Naive thymus-derived CD4-positive, alpha-beta T cell (primary cell): Measurements from ENCODE around the gene ETS1. TPM values are rescaled to one million over a fixed set of nuclear protein-coding genes. Genes with fewer than 3 reads are reported as not detected.
A peak's percentile ranks its signal among the peaks of the same experiment; 100 is the strongest.

Experiments used
- ATAC-seq: fragments of 150-1000 bp; cut with Tn5 transposase; 2 replicates; pipeline ENCODE4 v1.10.0; 2021; ENCODE audit warnings: mild to moderate bottlenecking, moderate library complexity
- CTCF ChIA-PET: fragments of 350-600 bp; sonication (Branson Sonifier 250); formaldehyde crosslinking; loops from one replicate; lab custom pipeline; 2021; ENCODE audit warnings: antibody characterized with exemption; lab: Charles Lee
- POLR2A ChIA-PET: fragments of 350-600 bp; sonication (Branson Sonifier 250); formaldehyde crosslinking; loops from one replicate; lab custom pipeline; 2021; ENCODE audit warnings: antibody characterized with exemption, inconsistent platforms; lab: Charles Lee
- DNase-seq, 9 donors: peaks; one replicate each; pipeline versions ENCODE4 v3.0.0 to v3.0.0-alpha.2; 2020 to 2022; ENCODE audit warnings: mixed read lengths in 1 of 9
- H3K27ac ChIP-seq: one replicate; pipeline ENCODE4 v1.7.0; 2013; ENCODE audit warnings: mild to moderate bottlenecking, low read depth, low read length, moderate library complexity
- H3K27me3 ChIP-seq, 2 donors: one replicate each; pipeline ENCODE4 v1.7.0; 2013; ENCODE audit warnings: low read length in 2 of 2, mild to moderate bottlenecking in 2 of 2, moderate library complexity in 2 of 2; ENCODE audit not compliant: control insufficient read depth in 2 of 2, insufficient read depth in 2 of 2
- H3K36me3 ChIP-seq, 3 experiments: 1 replicate in 2 of 3; 2 replicates in 1 of 3; pipeline ENCODE4 v1.7.0; 2013; ENCODE audit warnings: low read length in 3 of 3, mild to moderate bottlenecking in 3 of 3, moderate library complexity in 1 of 3; ENCODE audit not compliant: insufficient read depth in 3 of 3, control insufficient read depth in 2 of 3
- H3K4me1 ChIP-seq, 2 donors: one replicate each; pipeline ENCODE4 v1.7.0; 2013; ENCODE audit warnings: low read length in 2 of 2, mild to moderate bottlenecking in 2 of 2, moderate library complexity in 1 of 2; ENCODE audit not compliant: control insufficient read depth in 2 of 2, insufficient read depth in 2 of 2
- H3K4me3 ChIP-seq: 2 replicates; pipeline ENCODE4 v1.7.0; 2013; ENCODE audit warnings: mild to moderate bottlenecking, low read length
- H3K9me3 ChIP-seq, 3 experiments: 1 replicate in 2 of 3; 2 replicates in 1 of 3; pipeline ENCODE4 v1.7.0; 2013; ENCODE audit warnings: low read length in 3 of 3; ENCODE audit not compliant: control insufficient read depth in 2 of 3
- H3K27ac Mint-ChIP-seq, 9 donors: one replicate each; pipeline ENCODE4 v1.8.0; 2020 to 2022; ENCODE audit warnings: mixed read lengths in 9 of 9, mild to moderate bottlenecking in 8 of 9, moderate library complexity in 5 of 9, inconsistent platforms in 2 of 9
- H3K27me3 Mint-ChIP-seq, 5 donors: one replicate each; pipeline ENCODE4 v1.8.0; 2021 to 2022; ENCODE audit warnings: mixed read lengths in 5 of 5, mild to moderate bottlenecking in 1 of 5
- H3K36me3 Mint-ChIP-seq, 5 donors: one replicate each; pipeline ENCODE4 v1.8.0; 2020 to 2022; ENCODE audit warnings: mixed read lengths in 5 of 5, mild to moderate bottlenecking in 3 of 5, inconsistent platforms in 1 of 5
- H3K4me1 Mint-ChIP-seq, 7 donors: one replicate each; pipeline ENCODE4 v1.8.0; 2020 to 2022; ENCODE audit warnings: mixed read lengths in 7 of 7, mild to moderate bottlenecking in 3 of 7, inconsistent platforms in 1 of 7
- H3K4me3 Mint-ChIP-seq, 10 donors: one replicate each; pipeline ENCODE4 v1.8.0; 2020 to 2022; ENCODE audit warnings: mild to moderate bottlenecking in 10 of 10, mixed read lengths in 10 of 10, moderate library complexity in 6 of 10, inconsistent platforms in 2 of 10
- H3K9me3 Mint-ChIP-seq, 11 donors: one replicate each; pipeline ENCODE4 v1.8.0; 2020 to 2022; ENCODE audit warnings: mixed read lengths in 11 of 11, mild to moderate bottlenecking in 4 of 11, inconsistent platforms in 1 of 11, moderate library complexity in 1 of 11
- intact Hi-C, 2 donors: fragments of 100-400 bp; cut with micrococcal nuclease; formaldehyde crosslinking; loops; one replicate each; pipeline ENCODE4 v1.15.1; 2023
- polyA plus RNA-seq, 2 donors: library from polyadenylated mRNA; unstranded; fragments of 300-500 nt; fragmentation: Illumina TruSeq; gene quantifications; one replicate each; pipeline ENCODE4 v1.2.3, GENCODE V29; 2021
- total RNA-seq, 6 experiments: library from RNA in 5 of 6; stranded (reverse) in 5 of 6; gene quantifications; 1 replicate in 5 of 6; 2 replicates in 1 of 6; pipeline ENCODE4 v1.2.3 and lab custom pipeline; 2021 to 2026

Gene ETS1
- total and polyA plus RNA-seq, 7 experiments from 2014 or later: 514 to 871 (median 676) TPM

DNA sequence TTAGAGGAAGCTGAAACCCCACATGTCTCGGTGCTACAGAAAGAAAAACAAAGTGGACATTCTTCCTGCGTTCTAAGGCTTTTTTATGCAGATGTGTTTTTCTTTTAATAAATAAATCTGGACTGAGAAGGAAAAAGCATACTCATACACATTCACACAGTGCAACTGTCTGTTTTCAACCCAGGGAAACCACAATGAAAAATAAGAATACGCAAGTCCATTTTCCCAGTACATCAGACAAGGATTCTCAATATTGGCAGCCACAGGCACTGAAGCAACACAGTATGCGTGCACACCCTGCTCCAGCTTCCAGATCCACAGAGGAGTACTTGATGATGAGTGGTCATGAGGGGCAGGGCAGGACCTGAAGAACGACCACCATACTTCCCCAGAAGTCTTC lies 86.9 kb downstream of the ETS1 start:
- H3K4me1 Mint-ChIP-seq: peaks cover 85 to 100% (median 97%) of the 10 kb centered on the region in 7 donors
- H3K27ac Mint-ChIP-seq: peak overlapping the region; percentile 93 to 99 (median 97)
- peak overlapping the region; percentile 15 for H3K4me3 ChIP-seq
- peaks cover under 1 to 14% (median 5%) of the 10 kb centered on the region in 3 experiments for H3K36me3 ChIP-seq
- ChIA-PET CTCF (interaction anchor here (1.0 to 1.4 kb wide), 6 partner anchors 10 to 210 kb away, joined by 3 to 6 read pairs (median 3); no protein-coding TSS in a partner anchor), POLR2A (interaction anchor here (0.7 to 30.8 kb wide), 11 partner anchors 14 to 207 kb away, joined by 3 to 691 read pairs (median 9); no protein-coding TSS in a partner anchor)
- no peaks in the 10 kb centered on the region for H3K9me3 ChIP-seq
- H3K9me3 Mint-ChIP-seq: no peaks in the 10 kb centered on the region
- peak overlapping the region; percentile 97 for H3K27ac ChIP-seq
- H3K4me3 Mint-ChIP-seq: peak overlapping the region; percentile 93 to 100 (median 98)
- no peaks in the 10 kb centered on the region for H3K27me3 ChIP-seq
- no peaks in the 10 kb centered on the region for H3K27me3 Mint-ChIP-seq
- H3K36me3 Mint-ChIP-seq: peaks cover 27 to 65% (median 42%) of the 10 kb centered on the region in 5 donors
- ATAC-seq (no peak), DNase-seq (peak in 1 of 9 donors; percentile 10)
- H3K4me1 ChIP-seq: peaks cover 96 to 97% of the 10 kb centered on the region in 2 donors
- intact Hi-C loops: loop anchor here (1.0 to 10.0 kb wide), 5 partner anchors 8 to 306 kb away; no protein-coding TSS in a partner anchor

DNA sequence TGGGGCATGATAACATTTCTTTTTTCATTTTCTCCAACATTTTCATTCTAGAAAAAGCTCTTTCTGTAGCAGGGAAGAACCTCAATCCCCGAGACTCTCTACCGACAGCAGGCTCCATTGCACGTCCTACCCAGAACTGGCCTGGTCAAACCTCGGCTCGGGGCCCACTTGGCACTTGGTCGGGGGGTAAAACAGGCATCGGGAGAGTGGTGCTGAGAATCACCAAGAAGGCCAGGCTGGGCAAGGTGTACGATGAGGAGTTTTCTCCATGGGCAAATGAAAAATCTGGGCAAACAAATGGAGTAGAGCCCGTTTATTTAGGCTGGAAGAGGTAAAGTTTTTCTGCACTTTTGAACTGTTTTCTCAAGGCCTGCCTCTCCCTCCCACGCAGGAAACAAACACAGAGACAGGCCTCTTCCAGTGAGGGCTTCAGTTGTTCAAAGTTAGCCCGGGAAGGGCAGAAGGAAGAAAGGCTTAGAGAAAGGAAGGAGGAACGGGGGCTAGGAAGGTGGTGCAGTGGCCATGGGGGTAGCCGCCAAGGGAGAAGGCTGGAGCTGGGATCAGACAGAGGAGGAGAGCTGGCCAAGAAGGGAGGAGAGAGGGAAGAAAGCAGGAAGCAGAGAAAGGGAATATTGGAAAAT lies 87.6 kb downstream of the ETS1 start:
- ATAC-seq: no peak
- Mint-ChIP-seq H3K27me3 (no peaks in the 10 kb centered on the region), H3K4me1 (peaks cover 87 to 100% (median 97%) of the 10 kb centered on the region in 7 donors), H3K27ac (peak overlapping the region; percentile 91 to 99 (median 97)), H3K36me3 (peaks cover 25 to 63% (median 45%) of the 10 kb centered on the region in 5 donors), H3K4me3 (peak overlapping the region; percentile 86 to 100 (median 96)), H3K9me3 (no peaks in the 10 kb centered on the region)
- peak in 1 of 9 donors; percentile 22 for DNase-seq
- intact Hi-C loops: loop anchor here (1.0 to 10.0 kb wide), 5 partner anchors 9 to 305 kb away; no protein-coding TSS in a partner anchor
- Histone ChIP-seq H3K4me3 (peak overlapping the region; percentile 57), H3K36me3 (peaks cover 0 to 14% (median 5%) of the 10 kb centered on the region in 3 experiments), H3K9me3 (no peaks in the 10 kb centered on the region), H3K27me3 (no peaks in the 10 kb centered on the region), H3K4me1 (peaks cover 96 to 97% of the 10 kb centered on the region in 2 donors), H3K27ac (peak overlapping the region; percentile 97)
- ChIA-PET POLR2A (interaction anchor here (1.0 to 30.8 kb wide), 7 partner anchors 13 to 207 kb away, joined by 3 to 691 read pairs (median 545); no protein-coding TSS in a partner anchor), CTCF (interaction anchor here (1.1 to 1.4 kb wide), 3 partner anchors 9 to 209 kb away, joined by 3 to 6 read pairs (median 4); no protein-coding TSS in a partner anchor)

DNA sequence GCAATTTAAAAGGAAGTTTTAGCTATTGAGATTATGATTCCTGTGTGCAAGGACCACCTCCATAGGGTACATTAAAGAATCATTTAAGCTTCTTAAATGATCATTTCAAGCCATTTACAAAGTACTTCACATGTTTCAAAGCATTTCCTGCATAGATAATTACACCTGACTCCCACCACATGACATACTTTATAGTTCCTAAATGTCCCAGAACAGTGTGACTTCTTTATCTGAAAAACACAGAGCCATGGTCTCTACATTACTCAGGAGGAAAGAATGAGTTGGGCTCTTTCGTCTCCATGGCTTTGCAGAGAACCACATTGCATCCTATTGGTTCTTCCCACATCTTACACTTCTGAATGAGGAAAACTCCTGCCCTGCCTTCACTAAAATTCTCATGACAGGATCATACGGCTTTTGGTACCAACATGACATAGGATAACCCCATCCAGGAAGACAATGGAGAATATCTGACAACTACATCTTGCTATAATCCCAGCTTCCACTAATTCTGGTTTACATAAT lies 88.6 kb downstream of the ETS1 start:
- H3K4me3 ChIP-seq: peak overlapping the region; percentile 36
- no peak for ATAC-seq

DNA sequence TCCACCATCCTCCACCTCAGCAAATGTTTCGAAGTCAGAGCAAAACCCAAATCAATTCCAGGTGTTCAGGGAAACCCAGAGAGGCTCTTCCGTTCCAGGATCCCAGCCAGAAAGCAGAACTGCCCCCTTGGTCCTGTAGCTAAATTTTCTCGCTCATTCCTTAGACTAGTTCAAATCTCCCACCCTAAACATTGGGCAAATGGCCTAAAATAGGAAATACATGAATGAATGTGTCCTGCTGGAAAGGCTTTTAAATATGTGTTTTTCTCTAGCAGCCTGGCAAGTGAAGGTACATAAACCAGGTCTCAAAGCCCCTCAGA lies 89.6 kb downstream of the ETS1 start:
- ChIA-PET POLR2A (interaction anchor here (1.5 to 30.8 kb wide), 10 partner anchors 8 to 205 kb away, joined by 4 to 691 read pairs (median 8); no protein-coding TSS in a partner anchor), CTCF (interaction anchor here (1.2 to 2.6 kb wide), 5 partner anchors 22 to 207 kb away, joined by 4 to 12 read pairs (median 6); no protein-coding TSS in a partner anchor)
- H3K9me3 Mint-ChIP-seq: peaks cover 0 to 3% (median 0%) of the 10 kb centered on the region in 11 donors
- H3K27ac ChIP-seq: peak overlapping the region; percentile 97
- H3K4me3 ChIP-seq: peak overlapping the region; percentile 36
- H3K27me3 Mint-ChIP-seq: no peaks in the 10 kb centered on the region
- no peak for ATAC-seq
- H3K4me1 Mint-ChIP-seq: peaks cover 83 to 100% (median 97%) of the 10 kb centered on the region in 7 donors
- peaks cover 23 to 72% (median 55%) of the 10 kb centered on the region in 5 donors for H3K36me3 Mint-ChIP-seq
- peak overlapping the region; percentile 89 to 99 (median 95) for H3K27ac Mint-ChIP-seq
- no peaks in the 10 kb centered on the region for H3K9me3 ChIP-seq
- peaks cover 0 to 14% (median 12%) of the 10 kb centered on the region in 3 experiments for H3K36me3 ChIP-seq
- intact Hi-C loops: no loop called here
- peaks cover 90 to 95% of the 10 kb centered on the region in 2 donors for H3K4me1 ChIP-seq
- DNase-seq: no peak
- H3K27me3 ChIP-seq: no peaks in the 10 kb centered on the region
- peak overlapping the region; percentile 81 to 100 (median 94) for H3K4me3 Mint-ChIP-seq

More for the DNA sequence above, 88.6 kb downstream of the ETS1 start:
- no peaks in the 10 kb centered on the region for H3K9me3 ChIP-seq
- H3K4me1 Mint-ChIP-seq: peaks cover 86 to 100% (median 97%) of the 10 kb centered on the region in 7 donors
- DNase-seq: no peak
- H3K27ac Mint-ChIP-seq: peak overlapping the region; percentile 91 to 99 (median 97)
- H3K9me3 Mint-ChIP-seq: peaks cover 0 to 3% (median 0%) of the 10 kb centered on the region in 11 donors
- POLR2A ChIA-PET: interaction anchor here (0.5 to 30.8 kb wide), 12 partner anchors 12 to 299 kb away, joined by 3 to 691 read pairs (median 4); no protein-coding TSS in a partner anchor
- CTCF ChIA-PET: interaction anchor here (0.6 to 2.6 kb wide), 7 partner anchors 8 to 208 kb away, joined by 3 to 12 read pairs (median 4); no protein-coding TSS in a partner anchor
- H3K27me3 Mint-ChIP-seq: no peaks in the 10 kb centered on the region
- H3K4me3 Mint-ChIP-seq: peak overlapping the region; percentile 81 to 100 (median 96)
- intact Hi-C loops: no loop called here
- H3K36me3 ChIP-seq: peaks cover 0 to 14% (median 5%) of the 10 kb centered on the region in 3 experiments
- peaks cover 27 to 66% (median 50%) of the 10 kb centered on the region in 5 donors for H3K36me3 Mint-ChIP-seq
- peak overlapping the region; percentile 97 for H3K27ac ChIP-seq
- H3K4me1 ChIP-seq: peaks cover 91 to 95% of the 10 kb centered on the region in 2 donors
- H3K27me3 ChIP-seq: no peaks in the 10 kb centered on the region

DNA sequence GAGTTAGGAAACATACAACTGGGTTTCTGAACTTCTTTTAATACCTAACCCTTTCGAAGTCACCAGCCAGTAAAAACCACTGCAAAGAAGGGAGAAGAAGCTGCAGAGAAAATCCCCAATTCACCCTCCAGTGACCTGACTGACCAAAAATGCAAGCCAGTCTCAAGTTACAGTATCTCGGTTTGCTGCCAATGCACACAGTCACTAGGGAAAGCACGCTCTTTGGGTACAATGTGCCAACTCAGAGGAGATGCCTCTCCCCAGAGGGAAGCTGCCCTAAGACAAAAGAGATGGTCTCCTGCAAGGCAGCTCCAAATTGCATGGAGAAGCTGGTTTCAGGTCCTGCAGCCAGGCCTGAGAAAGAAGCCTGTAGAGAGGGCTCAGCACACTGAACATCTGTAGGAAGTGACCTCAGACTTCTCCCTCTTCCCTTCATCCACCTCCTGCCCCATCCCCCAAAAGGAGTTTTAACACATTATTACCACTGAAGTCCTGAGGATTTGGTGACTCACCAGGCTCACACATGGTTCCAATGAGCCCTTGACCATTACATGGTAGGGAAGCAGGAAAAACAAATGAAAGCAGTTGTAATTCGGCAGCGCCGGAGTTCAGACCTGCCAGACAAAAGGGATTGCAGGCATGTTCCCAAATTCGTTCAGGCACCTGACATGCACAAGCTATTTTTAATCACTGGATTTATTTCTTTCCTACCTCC lies 90.1 kb downstream of the ETS1 start:
- ChIA-PET POLR2A (interaction anchor here (1.5 to 30.8 kb wide), 10 partner anchors 8 to 204 kb away, joined by 4 to 691 read pairs (median 8); no protein-coding TSS in a partner anchor), CTCF (interaction anchor here (0.8 to 2.6 kb wide), 8 partner anchors 14 to 207 kb away, joined by 3 to 12 read pairs (median 4); no protein-coding TSS in a partner anchor)
- Mint-ChIP-seq H3K9me3 (peaks cover 0 to 3% (median 0%) of the 10 kb centered on the region in 11 donors), H3K4me1 (peaks cover 83 to 100% (median 97%) of the 10 kb centered on the region in 7 donors), H3K27ac (peak overlapping the region; percentile 89 to 99 (median 95)), H3K27me3 (no peaks in the 10 kb centered on the region), H3K36me3 (peaks cover 23 to 74% (median 58%) of the 10 kb centered on the region in 5 donors), H3K4me3 (peak overlapping the region; percentile 81 to 100 (median 94))
- Histone ChIP-seq H3K4me1 (peaks cover 90 to 95% of the 10 kb centered on the region in 2 donors), H3K36me3 (peaks cover 0 to 15% (median 11%) of the 10 kb centered on the region in 3 experiments), H3K27me3 (no peaks in the 10 kb centered on the region), H3K9me3 (no peaks in the 10 kb centered on the region), H3K4me3 (peak overlapping the region; percentile 36), H3K27ac (peak overlapping the region; percentile 97)
- ATAC-seq: peak; percentile 32
- intact Hi-C loops: no loop called here
- DNase-seq: no peak
